ENCODE data around the gene POU2F2. TPM values are rescaled to one million over a fixed set of nuclear protein-coding genes. Genes with fewer than 3 reads are reported as not detected.

The POU2F2 gene
- total RNA-seq, 1 experiment from 2014 or later: 0.89 TPM

GRCh38 chr19:42059196-42059595 is 73.0 kb downstream of the POU2F2 start:
- Histone ChIP-seq H3K27ac (ENCODE audit: low read depth, low read length) (no peak overlapping the region), H3K4me2 (ENCODE audit: low read length) (no peak overlapping the region), H3K4me1 (ENCODE audit: control insufficient read depth in 1 of 2, insufficient read depth in 2 of 2, low read length in 2 of 2) (peaks cover 0 to 8% of the 10 kb centered on the region in 2 experiments; a peak in 2 of 4 replicates), H2AFZ (ENCODE audit: low read depth, low read length, poor library complexity, severe bottlenecking) (no peak overlapping the region), H3K36me3 (ENCODE audit: control insufficient read depth in 1 of 2, insufficient read depth in 2 of 2, low read length in 2 of 2) (no peaks in the 10 kb centered on the region), H4K20me1 (ENCODE audit: insufficient read depth) (no peaks in the 10 kb centered on the region), H3K9me2 (ENCODE audit: insufficient read depth) (no peaks in the 10 kb centered on the region; the same call in 1 of the 2 replicates), H3K4me3 (replicated peaks in 1 of 2; ENCODE audit: low read depth in 1 of 2, low read length in 2 of 2) (no peak overlapping the region), H3K27me3 (ENCODE audit: insufficient read depth, low read length) (no peaks in the 10 kb centered on the region), H3K9ac (ENCODE audit: low read length) (no peak overlapping the region), H3K9me3 (ENCODE audit: control insufficient read depth in 1 of 2, insufficient read depth in 1 of 2, low read depth in 1 of 2, low read length in 2 of 2) (no peaks in the 10 kb centered on the region), H3K79me2 (ENCODE audit: insufficient read depth, low read length) (no peaks in the 10 kb centered on the region)
- ChIA-PET CTCF (interaction anchor here (2.0 kb wide), 1 partner anchor 24 kb away, joined by 5 read pairs; no protein-coding TSS in a partner anchor), RAD21 (ENCODE audit: low non-redundant PET in 1 of 2, low total read pairs in 2 of 2, uncharacterized antibody in 2 of 2, unreplicated experiment in 2 of 2) (no interaction called here), POLR2A (no interaction called here)
- BruUV-seq (replicated peaks): no TSS peak
- TF ChIP-seq RAD21 (IDR thresholded peaks at IDR 0.05; ENCODE audit: low read depth): no peak
- no peak for TF ChIP-seq ZNF274 (IDR thresholded peaks at IDR 0.05; ENCODE audit: low read depth, low read length)
- TF ChIP-seq ATF3 (IDR thresholded peaks at IDR 0.05): no peak
- no peak for TF ChIP-seq MAX (IDR thresholded peaks at IDR 0.05)
- TF ChIP-seq REST (IDR thresholded peaks at IDR 0.05; ENCODE audit: low read depth): no peak
- TF ChIP-seq SP1 (IDR thresholded peaks at IDR 0.05; ENCODE audit: low read depth): no peak
- no peak for TF ChIP-seq POLR2A (IDR thresholded peaks at IDR 0.05; ENCODE audit: borderline replicate concordance, extremely low read depth, insufficient read depth, insufficient read length)
- ATAC-seq (no peak), DNase-seq (ENCODE audit: low read depth, low spot score) (no peak)
- intact Hi-C loops (cut with micrococcal nuclease): no loop called here
